Measurements from ENCODE around the gene EXD3.

EXD3 gene

DNA sequence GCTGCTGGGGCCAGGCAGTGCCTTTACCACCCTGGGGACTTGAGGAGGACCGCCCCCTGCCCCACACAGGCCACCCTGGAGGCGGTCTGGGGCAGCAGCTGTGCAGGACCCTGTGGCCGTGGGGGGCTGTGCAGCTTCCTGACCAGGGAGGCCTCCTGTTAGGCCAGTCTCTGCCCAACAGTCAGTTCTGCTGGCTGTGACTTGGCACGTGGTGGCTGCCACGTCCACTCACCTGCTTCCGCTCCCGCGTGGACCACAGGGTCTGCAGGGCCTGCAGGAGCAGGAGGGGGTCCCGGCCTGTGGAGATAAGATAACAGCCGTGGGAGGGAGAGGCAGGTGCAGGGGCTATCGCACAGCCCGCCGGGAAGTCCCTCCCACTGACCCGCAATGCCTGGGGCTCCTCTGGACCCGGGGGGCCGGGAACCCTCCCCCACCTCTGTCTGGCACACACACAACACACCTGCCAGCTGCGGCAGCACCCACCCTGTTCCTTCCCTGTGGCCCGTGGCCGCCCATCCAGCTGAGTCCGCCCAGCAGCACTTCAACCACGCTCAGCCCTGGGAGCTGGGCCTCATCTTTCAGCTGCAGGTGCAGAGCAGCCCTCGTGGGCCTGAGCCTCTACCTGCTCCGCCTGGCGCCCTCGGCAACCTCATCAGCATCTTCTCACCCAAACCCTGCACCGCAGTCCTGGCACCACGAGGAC, 39.7 kb downstream of the EXD3 start:
- Histone ChIP-seq H3K27ac (replicated peaks) (no peak overlapping the region), H3K27me3 (ENCODE audit: insufficient read depth, poor library complexity, severe bottlenecking) (no peaks in the 10 kb centered on the region), H3K4me3 (replicated peaks; ENCODE audit: insufficient read depth, low read length) (no peak overlapping the region)
- no peak for DNase-seq (ENCODE audit: low read depth in 1 of 2, low spot score in 1 of 2)
- TF ChIP-seq, protein P1, sequence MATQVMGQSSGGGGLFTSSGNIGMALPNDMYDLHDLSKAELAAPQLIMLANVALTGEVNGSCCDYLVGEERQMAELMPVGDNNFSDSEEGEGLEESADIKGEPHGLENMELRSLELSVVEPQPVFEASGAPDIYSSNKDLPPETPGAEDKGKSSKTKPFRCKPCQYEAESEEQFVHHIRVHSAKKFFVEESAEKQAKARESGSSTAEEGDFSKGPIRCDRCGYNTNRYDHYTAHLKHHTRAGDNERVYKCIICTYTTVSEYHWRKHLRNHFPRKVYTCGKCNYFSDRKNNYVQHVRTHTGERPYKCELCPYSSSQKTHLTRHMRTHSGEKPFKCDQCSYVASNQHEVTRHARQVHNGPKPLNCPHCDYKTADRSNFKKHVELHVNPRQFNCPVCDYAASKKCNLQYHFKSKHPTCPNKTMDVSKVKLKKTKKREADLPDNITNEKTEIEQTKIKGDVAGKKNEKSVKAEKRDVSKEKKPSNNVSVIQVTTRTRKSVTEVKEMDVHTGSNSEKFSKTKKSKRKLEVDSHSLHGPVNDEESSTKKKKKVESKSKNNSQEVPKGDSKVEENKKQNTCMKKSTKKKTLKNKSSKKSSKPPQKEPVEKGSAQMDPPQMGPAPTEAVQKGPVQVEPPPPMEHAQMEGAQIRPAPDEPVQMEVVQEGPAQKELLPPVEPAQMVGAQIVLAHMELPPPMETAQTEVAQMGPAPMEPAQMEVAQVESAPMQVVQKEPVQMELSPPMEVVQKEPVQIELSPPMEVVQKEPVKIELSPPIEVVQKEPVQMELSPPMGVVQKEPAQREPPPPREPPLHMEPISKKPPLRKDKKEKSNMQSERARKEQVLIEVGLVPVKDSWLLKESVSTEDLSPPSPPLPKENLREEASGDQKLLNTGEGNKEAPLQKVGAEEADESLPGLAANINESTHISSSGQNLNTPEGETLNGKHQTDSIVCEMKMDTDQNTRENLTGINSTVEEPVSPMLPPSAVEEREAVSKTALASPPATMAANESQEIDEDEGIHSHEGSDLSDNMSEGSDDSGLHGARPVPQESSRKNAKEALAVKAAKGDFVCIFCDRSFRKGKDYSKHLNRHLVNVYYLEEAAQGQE (IDR thresholded peaks at IDR 0.05; ENCODE audit: insufficient replicate concordance, low read depth): no peak
- no peak for TF ChIP-seq GABPA (IDR thresholded peaks at IDR 0.05; ENCODE audit: low read depth)
- no peak for TF ChIP-seq POLR2AphosphoS5 (IDR thresholded peaks at IDR 0.05; ENCODE audit: low read depth)
- no peak for TF ChIP-seq SPI1 (IDR thresholded peaks at IDR 0.05; ENCODE audit: borderline replicate concordance, low read depth)
- TF ChIP-seq, protein P2, sequence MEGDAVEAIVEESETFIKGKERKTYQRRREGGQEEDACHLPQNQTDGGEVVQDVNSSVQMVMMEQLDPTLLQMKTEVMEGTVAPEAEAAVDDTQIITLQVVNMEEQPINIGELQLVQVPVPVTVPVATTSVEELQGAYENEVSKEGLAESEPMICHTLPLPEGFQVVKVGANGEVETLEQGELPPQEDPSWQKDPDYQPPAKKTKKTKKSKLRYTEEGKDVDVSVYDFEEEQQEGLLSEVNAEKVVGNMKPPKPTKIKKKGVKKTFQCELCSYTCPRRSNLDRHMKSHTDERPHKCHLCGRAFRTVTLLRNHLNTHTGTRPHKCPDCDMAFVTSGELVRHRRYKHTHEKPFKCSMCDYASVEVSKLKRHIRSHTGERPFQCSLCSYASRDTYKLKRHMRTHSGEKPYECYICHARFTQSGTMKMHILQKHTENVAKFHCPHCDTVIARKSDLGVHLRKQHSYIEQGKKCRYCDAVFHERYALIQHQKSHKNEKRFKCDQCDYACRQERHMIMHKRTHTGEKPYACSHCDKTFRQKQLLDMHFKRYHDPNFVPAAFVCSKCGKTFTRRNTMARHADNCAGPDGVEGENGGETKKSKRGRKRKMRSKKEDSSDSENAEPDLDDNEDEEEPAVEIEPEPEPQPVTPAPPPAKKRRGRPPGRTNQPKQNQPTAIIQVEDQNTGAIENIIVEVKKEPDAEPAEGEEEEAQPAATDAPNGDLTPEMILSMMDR (IDR thresholded peaks at IDR 0.05; ENCODE audit: insufficient read depth, low read length): no peak

DNA sequence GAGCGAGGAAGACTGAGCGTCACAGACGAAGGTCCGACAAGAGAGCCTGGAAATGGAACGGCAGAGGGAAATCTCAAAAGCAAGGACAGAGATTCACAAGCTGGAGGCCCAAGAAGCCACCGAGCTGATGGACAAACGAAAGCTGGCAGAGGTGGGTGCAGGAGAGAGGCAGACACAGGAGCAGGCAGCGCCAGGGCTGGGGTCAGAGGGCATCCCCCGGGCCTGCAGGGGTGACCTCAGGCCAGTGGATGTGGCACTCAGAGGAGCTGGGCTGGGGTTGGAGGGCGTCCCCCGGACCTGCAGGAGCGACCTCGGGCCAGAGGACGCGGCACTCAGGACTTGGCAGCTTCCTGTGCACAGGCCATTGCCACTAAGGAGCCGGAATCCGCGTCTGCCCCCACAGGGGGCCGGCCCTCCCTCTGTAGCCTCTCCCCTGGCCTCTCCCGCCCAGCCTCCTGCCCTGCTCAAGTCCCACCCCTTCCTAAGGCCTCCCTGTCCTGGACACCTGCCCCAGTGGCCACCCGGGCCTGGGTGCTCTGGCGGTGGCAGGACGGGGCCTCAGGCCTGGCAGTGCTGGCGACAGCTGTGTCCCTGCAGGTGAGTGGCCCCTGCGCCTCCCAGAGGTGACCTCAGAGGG, 40.4 kb downstream of the EXD3 start:
- no peak overlapping the region for H3K4me3 ChIP-seq (replicated peaks; ENCODE audit: insufficient read depth, low read length)
- TF ChIP-seq, protein P1 (IDR thresholded peaks at IDR 0.05; ENCODE audit: insufficient replicate concordance, low read depth): no peak
- TF ChIP-seq, protein P2 (IDR thresholded peaks at IDR 0.05; ENCODE audit: insufficient read depth, low read length): no peak
- TF ChIP-seq GABPA (IDR thresholded peaks at IDR 0.05; ENCODE audit: low read depth) (no peak), POLR2AphosphoS5 (IDR thresholded peaks at IDR 0.05; ENCODE audit: low read depth) (no peak), SPI1 (IDR thresholded peaks at IDR 0.05; ENCODE audit: borderline replicate concordance, low read depth) (no peak)
- no peaks in the 10 kb centered on the region for H3K27me3 ChIP-seq (ENCODE audit: insufficient read depth, poor library complexity, severe bottlenecking)
- H3K27ac ChIP-seq (replicated peaks): no peak overlapping the region
- no peak for DNase-seq (ENCODE audit: low read depth in 1 of 2, low spot score in 1 of 2)

DNA sequence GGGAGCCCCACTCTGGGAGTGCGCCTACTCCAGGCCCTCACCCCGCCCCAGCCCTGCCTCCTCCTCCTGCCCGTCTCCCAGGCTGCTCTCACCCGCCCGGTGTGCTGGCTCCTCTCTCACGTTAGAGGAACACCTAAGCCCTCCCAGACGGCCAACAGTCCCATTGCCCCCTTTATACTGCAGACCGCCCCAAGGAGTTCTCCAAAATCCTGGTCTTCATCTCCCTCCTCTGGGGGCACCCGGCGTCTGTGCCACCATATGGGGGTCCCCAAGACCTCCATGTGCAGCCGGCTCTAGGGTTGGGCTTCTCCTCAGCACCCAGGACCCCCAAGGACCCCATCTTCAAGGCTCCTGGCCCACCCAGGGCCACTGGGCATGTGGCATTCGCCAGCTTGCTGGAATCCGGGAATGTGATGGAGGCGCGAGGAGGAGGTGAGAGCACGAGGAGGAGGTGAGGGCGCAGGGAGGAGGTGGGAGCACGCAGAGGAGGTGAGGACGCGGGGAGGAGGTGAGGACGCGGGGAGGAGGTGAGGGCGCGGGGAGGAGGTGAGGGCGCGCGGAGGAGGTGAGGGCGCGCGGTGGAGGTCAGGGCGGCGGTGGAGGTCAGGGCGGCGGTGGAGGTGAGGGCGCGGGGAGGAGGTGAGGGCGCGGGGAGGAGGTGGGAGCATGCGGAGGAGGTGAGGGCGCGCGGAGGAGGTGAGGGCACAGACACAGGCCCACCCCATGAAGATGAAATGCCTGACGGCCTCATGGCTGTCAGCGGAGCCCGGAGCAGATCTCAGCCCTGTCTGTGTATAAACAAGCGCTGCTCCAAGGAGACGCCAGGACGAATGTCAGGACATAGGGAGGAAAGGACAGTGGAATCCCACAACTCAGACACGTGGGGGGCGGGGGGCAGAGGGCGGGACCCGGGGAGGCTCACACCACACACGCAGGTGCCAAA, 41.2 kb downstream of the EXD3 start:
- H3K27ac ChIP-seq (replicated peaks): no peak overlapping the region
- no peaks in the 10 kb centered on the region for H3K27me3 ChIP-seq (ENCODE audit: insufficient read depth, poor library complexity, severe bottlenecking)
- TF ChIP-seq, protein P1 (IDR thresholded peaks at IDR 0.05; ENCODE audit: insufficient replicate concordance, low read depth): no peak
- TF ChIP-seq SPI1 (IDR thresholded peaks at IDR 0.05; ENCODE audit: borderline replicate concordance, low read depth): no peak
- TF ChIP-seq POLR2AphosphoS5 (IDR thresholded peaks at IDR 0.05; ENCODE audit: low read depth): no peak
- TF ChIP-seq GABPA (IDR thresholded peaks at IDR 0.05; ENCODE audit: low read depth): no peak
- TF ChIP-seq, protein P2 (IDR thresholded peaks at IDR 0.05; ENCODE audit: insufficient read depth, low read length): no peak
- DNase-seq (ENCODE audit: low read depth in 1 of 2, low spot score in 1 of 2): no peak
- H3K4me3 ChIP-seq (replicated peaks; ENCODE audit: insufficient read depth, low read length): no peak overlapping the region

Data from HL-60 (cell line).